GM10266 (cell line): ENCODE data around the gene UBE2I.
A peak's percentile ranks its signal among the peaks of the same experiment; 100 is the strongest.

Experiments
- DNase-seq: peaks from one replicate; pipeline ENCODE4 v3.0.0; 2012; ENCODE audit errors: extremely low spot score
- TF ChIP-seq, protein P1 (sequence below): IDR thresholded peaks from 2 replicates; pipeline ENCODE4 v1.5.1; 2012; ENCODE audit warnings: mild to moderate bottlenecking, low read depth; ENCODE audit not compliant: control insufficient read depth, insufficient read depth; ENCODE audit errors: missing control alignments

Gene UBE2I

GRCh38 chr16:1333149-1333812 is 23.8 kb downstream of the UBE2I start, which contains the start of gene BAIAP3:
Gene BAIAP3 (plus strand): TSS chr16:1333645. CDS start chr16:1338550, 4,905 bp downstream.
- DNase-seq: peak; percentile 89
- TF ChIP-seq, protein P1, sequence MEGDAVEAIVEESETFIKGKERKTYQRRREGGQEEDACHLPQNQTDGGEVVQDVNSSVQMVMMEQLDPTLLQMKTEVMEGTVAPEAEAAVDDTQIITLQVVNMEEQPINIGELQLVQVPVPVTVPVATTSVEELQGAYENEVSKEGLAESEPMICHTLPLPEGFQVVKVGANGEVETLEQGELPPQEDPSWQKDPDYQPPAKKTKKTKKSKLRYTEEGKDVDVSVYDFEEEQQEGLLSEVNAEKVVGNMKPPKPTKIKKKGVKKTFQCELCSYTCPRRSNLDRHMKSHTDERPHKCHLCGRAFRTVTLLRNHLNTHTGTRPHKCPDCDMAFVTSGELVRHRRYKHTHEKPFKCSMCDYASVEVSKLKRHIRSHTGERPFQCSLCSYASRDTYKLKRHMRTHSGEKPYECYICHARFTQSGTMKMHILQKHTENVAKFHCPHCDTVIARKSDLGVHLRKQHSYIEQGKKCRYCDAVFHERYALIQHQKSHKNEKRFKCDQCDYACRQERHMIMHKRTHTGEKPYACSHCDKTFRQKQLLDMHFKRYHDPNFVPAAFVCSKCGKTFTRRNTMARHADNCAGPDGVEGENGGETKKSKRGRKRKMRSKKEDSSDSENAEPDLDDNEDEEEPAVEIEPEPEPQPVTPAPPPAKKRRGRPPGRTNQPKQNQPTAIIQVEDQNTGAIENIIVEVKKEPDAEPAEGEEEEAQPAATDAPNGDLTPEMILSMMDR: no peak

- TF ChIP-seq, protein P1: no peak
- no peak for DNase-seq
Measured at GRCh38 chr16:1333854-1334700, 24.6 kb downstream of the UBE2I start.

- TF ChIP-seq, protein P1: no peak
- DNase-seq: no peak
Measured at GRCh38 chr16:1334739-1335138, 25.3 kb downstream of the UBE2I start.

GRCh38 chr16:1335211-1335971 is 26.0 kb downstream of the UBE2I start:
- DNase-seq: no peak
- TF ChIP-seq, protein P1: no peak

- DNase-seq: no peak
- TF ChIP-seq, protein P1: peak; percentile 3
Measured at GRCh38 chr16:1335996-1336395, 26.6 kb downstream of the UBE2I start.

- TF ChIP-seq, protein P1: no peak
- no peak for DNase-seq
Measured at GRCh38 chr16:1336619-1337018, 27.2 kb downstream of the UBE2I start.

DNA sequence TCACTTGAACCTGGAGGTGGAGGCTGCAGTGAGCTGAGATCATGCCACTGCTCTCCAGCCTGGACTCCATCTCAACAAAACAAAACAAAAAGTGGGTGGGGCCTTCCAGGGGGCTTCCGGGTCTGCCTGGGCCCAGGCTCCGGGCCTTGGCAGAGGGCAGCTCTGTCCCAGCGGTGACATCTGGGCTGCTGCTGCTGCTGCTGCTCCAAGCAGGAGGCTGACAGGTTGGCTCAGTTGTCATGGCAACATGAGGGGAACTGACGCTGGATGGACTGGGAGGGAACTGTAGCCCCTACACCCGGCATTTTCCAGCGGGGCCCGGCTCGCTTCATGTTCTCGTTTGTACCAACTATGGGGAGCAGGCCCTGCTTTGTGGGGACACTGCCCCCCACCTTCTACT is 28.1 kb downstream of the UBE2I start:
- TF ChIP-seq, protein P1: no peak
- DNase-seq: no peak
